GM21825 (cell line): Measurements from ENCODE around the gene SNX24.
A peak's percentile ranks its signal among the peaks of the same experiment; 100 is the strongest.
"Not testable (repeated sequence)": the region's sequence is repeated elsewhere in the genome, so short reads cannot be mapped to it uniquely, and the experiment has no call there.

Experiments used
- ATAC-seq: cut with Tn5 transposase; IDR thresholded peaks from one replicate; pipeline ENCODE4 v1.9.1; 2021; ENCODE audit warnings: mild to moderate bottlenecking, moderate library complexity; ENCODE audit not compliant: unreplicated experiment

SNX24 gene, protein sequence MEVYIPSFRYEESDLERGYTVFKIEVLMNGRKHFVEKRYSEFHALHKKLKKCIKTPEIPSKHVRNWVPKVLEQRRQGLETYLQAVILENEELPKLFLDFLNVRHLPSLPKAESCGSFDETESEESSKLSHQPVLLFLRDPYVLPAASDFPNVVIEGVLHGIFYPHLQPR

DNA sequence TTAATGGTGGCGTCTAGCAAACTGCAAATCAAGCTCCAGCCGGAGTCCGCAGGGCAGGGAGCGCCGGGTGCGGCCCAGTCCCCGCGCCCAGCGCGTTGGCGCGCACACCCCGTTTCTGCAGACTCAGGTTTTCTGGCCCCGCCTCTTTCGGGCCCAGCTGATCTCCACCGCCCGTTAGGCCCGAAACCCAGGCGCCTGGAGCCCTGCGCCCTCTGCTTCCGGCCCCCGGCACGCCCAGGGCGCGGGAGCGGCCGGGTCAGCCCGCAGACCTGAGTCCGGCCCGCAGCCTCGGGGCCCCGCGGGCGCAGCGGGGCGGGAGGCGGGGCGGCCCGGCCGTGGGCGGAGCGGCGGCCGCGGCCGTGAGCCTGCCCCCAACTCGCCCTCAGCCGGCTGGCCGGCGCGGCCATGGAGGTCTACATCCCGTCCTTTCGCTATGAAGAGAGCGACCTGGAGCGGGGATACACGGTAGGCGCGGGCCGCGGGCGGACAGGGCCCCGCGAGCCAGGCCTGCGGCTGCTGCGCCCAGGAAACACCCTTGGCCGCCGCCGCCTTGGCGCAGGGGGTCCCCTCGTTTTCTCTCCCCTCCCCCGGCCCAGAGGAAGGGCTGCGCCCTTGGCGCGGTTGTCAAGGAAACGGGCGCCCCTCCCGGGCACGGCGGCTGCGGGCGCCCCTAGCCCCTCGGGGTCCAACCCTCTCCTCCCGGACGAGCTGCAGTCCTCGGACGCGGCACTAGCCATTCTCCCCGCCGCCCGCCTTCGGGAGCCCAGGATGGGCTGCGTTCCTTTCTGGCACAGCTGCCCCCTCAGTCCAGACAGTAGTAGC lies at the start of gene SNX24:
TSS of gene SNX24 (plus strand) at position 385 of the 822 bp plus-strand sequence. CDS start at position 406, 21 bp downstream.
- ATAC-seq: peak; percentile 78

GRCh38 chr5:122805481-122805880 lies 39.9 kb upstream of the SNX24 start:
- ATAC-seq: no peak

- no peak for ATAC-seq
Measured at GRCh38 chr5:122810405-122810804, 35.0 kb upstream of the SNX24 start.

GRCh38 chr5:122815218-122815767 lies 30.1 kb upstream of the SNX24 start:
- no peak for ATAC-seq

GRCh38 chr5:122816756-122817155 lies 28.7 kb upstream of the SNX24 start:
- ATAC-seq: no peak

DNA sequence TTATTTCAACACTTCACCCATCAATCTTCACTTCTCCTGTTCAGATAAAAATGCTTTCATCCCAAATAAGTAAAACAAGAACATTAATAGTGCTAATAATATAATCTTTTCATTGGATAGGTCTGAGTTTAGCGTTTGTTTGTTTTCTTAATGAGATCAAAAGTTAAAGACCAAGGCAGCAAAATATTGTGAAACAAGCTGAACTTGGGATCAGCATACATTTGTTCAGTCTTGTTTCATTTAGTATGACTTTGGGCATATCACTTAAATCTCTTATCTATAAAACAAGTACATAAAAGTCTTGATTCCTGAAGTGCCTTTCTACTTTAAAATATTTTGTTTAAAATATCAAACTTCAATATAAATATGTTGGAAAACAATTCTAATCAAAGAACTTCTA lies 13.4 kb upstream of the SNX24 start:
- ATAC-seq: no peak

DNA sequence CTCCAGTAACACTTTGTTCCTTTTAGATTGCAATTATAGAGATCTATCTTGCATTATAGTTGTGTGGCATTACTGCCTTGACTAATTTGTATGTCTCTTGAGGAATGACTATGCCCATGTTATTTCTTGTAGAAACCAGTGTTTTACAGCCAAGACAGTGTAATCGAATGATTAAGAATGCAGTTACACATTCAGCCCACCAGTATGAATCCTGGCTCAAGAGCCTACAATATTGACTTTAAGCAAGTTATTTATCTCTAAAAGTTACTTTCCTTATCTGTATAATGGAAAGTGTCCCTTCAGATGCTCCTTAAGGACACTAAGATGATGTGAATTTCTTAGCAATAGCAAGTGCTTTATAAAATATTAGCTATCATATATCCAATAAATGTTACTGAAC lies 9.7 kb upstream of the SNX24 start:
- no peak for ATAC-seq

GRCh38 chr5:122836947-122837346 lies 8.5 kb upstream of the SNX24 start:
- no peak for ATAC-seq

GRCh38 chr5:122839731-122840130 lies 5.7 kb upstream of the SNX24 start:
- ATAC-seq: no peak

- no peak for ATAC-seq
Measured at GRCh38 chr5:122842016-122842580, 3.3 kb upstream of the SNX24 start.

GRCh38 chr5:122844136-122844909 lies 1.1 kb upstream of the SNX24 start:
- ATAC-seq: no peak

- ATAC-seq: peak; percentile 45
Measured at GRCh38 chr5:122844910-122845228, 544 bp upstream of the SNX24 start.

- ATAC-seq: no peak
Measured at GRCh38 chr5:122846051-122846550, 688 bp downstream of the SNX24 start.

GRCh38 chr5:122847687-122848081 lies 2.3 kb downstream of the SNX24 start:
- no peak for ATAC-seq

- ATAC-seq: no peak
Measured at GRCh38 chr5:122849771-122850170, 4.4 kb downstream of the SNX24 start.

DNA sequence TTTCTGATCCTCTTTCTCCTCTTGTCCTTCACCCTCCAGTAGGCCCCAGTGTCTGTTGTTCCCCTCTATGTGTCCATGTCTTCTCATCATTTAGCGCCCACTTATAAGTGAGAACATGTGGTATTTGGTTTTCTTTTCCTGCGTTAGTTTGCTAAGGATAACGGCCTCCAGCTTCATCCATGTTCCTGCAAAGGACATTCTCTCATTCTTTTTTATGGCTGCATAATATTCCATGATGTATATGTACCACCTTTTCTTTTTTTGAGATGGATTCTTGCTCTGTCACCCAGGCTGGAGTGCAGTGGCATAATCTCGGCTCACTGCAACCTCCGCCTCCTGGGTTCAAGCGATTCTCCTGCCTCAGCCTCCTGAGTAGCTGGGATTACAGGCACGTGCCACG lies 12.1 kb downstream of the SNX24 start:
- not testable (repeated sequence) for ATAC-seq

DNA sequence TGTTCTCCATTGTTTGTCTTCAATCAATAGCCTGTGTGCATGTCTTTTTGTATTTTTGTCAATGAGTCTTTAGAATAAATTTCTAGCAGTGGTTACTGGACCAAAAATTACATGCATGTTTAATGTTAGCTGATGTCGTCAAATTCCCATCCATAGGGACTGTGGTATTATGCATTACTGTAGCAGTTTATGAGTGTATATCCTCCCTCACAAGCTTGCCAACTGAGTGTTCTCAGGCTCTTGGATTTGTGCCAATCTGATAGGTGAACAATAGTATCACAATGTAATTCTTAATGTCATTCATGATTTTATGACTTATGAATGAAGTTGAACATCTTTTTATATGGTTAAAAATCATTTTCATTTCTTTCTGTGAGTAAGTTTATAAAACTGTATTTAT lies 13.0 kb downstream of the SNX24 start:
- ATAC-seq: no peak

DNA sequence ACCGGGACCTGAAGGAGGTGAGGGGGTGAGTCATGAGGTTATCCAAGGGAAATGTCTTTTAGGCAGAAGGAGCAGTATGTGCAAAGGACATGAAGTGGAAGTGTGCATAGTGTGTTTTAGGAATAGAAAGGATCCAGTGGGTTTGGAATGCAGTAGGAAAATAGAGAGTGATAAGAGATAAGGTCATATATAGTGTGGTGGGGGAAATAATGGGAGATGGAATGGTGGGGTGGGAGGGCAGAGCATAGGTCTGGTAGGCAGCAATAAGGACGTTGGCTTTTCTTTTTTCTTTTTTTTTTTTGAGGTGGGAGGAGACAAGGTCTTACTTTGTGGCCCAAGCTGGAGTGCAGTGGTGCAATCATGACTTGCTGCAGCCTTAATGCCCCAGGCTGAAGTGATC lies 17.8 kb downstream of the SNX24 start:
- ATAC-seq: no peak

DNA sequence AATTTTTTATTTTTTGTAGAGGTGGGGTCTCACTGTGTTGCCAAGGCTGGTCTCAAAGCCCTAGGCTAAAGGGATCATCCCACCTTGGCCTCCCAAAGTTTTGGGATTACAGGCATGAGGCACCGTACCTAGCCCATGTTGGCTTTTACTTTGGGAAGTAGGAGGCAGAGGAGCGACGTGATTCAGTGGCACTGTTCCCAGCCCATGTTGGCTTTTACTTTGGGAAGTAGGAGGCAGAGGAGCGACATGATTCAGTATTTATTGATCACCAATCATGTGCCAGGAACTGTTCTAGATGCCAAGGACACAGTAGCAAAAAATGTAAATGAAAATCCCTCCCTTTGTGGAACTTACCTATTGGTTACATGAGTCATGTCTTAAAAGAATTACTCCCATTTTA lies 18.3 kb downstream of the SNX24 start:
- ATAC-seq: no peak

DNA sequence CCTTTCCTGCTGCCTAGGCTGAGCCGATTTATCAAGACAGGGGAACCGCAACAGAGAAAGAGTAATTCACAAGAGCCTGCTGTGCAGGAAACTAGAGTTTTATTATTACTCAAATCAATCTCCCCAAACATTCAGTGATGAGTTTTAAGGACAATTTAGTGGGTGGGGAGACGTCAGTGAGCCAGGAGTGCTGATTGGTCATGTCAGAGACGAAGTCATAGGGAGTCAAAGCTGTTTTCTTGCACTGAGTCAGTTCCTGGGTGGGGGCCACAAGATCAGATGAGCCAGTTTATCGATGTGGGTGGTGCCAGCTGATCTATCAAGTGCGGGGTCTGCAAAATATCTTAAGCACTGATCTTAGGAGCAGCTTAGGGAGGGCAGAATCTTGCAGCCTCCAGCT lies 19.0 kb downstream of the SNX24 start:
- ATAC-seq: no peak

DNA sequence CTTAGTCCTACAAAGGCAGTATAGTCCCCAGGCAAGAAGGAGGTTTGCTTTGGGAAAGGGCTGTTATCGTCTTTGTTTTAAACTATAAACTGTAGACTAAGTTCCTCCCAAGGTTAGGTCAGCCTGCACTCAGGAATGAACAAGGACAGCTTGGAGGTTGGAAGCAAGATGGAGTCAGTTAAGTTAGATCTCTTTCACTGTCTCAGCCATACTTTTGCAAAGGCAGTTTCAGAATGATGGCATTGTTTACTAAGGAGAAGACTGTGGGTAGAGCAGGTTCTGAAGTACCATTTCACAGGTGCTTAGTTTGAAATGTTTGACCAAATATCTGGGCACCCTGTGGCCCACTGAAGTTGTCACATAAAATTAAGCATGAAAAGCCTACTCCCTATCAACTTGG lies 19.4 kb downstream of the SNX24 start:
- ATAC-seq: no peak
